OCI-LY7 (cell line): ENCODE measurements around the gene ARHGAP6. TPM values are rescaled to one million over a fixed set of nuclear protein-coding genes. Genes with fewer than 3 reads are reported as not detected.

Experiments used
- BruUV-seq: library from RNA; stranded (reverse); fragments of 400-500 nt; replicated peaks from 2 replicates; lab custom pipeline; 2021; lab: Mats Ljungman, UMichigan
- CTCF ChIA-PET: fragments of 300-600 bp; sonication (Branson Sonifier 250); formaldehyde crosslinking; loops from one replicate; lab custom pipeline; 2022; ENCODE audit warnings: antibody characterized with exemption; ENCODE audit not compliant: unreplicated experiment; lab: Charles Lee
- POLR2A ChIA-PET: fragments of 300-600 bp; sonication (Branson Sonifier 250); formaldehyde crosslinking; loops from one replicate; lab custom pipeline; 2022; ENCODE audit warnings: antibody characterized with exemption; lab: Charles Lee
- DNase-seq: peaks from one replicate; pipeline ENCODE4 v3.0.0-alpha.2; 2015; ENCODE audit warnings: low spot score
- H2AFZ ChIP-seq: fragments of 200-600 bp; sonication (generic), shearing (Covaris generic); 2 replicates; pipeline ENCODE4 v1.6.1; 2014; ENCODE audit warnings: mild to moderate bottlenecking, antibody characterized with exemption, low read length, moderate library complexity
- H3K27ac ChIP-seq: fragments of 200-600 bp; sonication (generic); 2 replicates; pipeline ENCODE4 v1.5.1; 2014; ENCODE audit warnings: mixed run types, low read depth, mild to moderate bottlenecking, moderate library complexity, low read length, inconsistent platforms; ENCODE audit not compliant: poor library complexity, severe bottlenecking
- H3K36me3 ChIP-seq: fragments of 200-600 bp; sonication (generic); 2 replicates; pipeline ENCODE4 v1.6.1; 2014; ENCODE audit warnings: mild to moderate bottlenecking, antibody characterized with exemption, low read length, moderate library complexity, mixed read lengths; ENCODE audit not compliant: insufficient read depth
- H3K4me1 ChIP-seq: fragments of 200-600 bp; sonication (generic); 2 replicates; pipeline ENCODE4 v1.5.1; 2014; ENCODE audit warnings: mild to moderate bottlenecking, low read length; ENCODE audit not compliant: insufficient read depth, poor library complexity, severe bottlenecking
- H3K4me2 ChIP-seq: fragments of 200-600 bp; sonication (generic); 2 replicates; pipeline ENCODE4 v1.6.1; 2014; ENCODE audit warnings: mild to moderate bottlenecking, low read length
- H3K4me3 ChIP-seq: fragments of 200-600 bp; sonication (generic); 2 replicates; pipeline ENCODE4 v1.5.1; 2014; ENCODE audit warnings: mild to moderate bottlenecking, low read depth, low read length; ENCODE audit not compliant: poor library complexity, severe bottlenecking
- H3K79me2 ChIP-seq: fragments of 200-600 bp; sonication (generic); 2 replicates; pipeline ENCODE4 v1.6.1; 2016; ENCODE audit warnings: low read depth, mild to moderate bottlenecking, low read length, moderate library complexity, mixed read lengths; ENCODE audit not compliant: insufficient read depth
- H3K9me2 ChIP-seq: fragments of 200-600 bp; sonication (generic); 2 replicates; pipeline ENCODE4 v1.6.1; 2016; ENCODE audit warnings: mild to moderate bottlenecking, low read length, mixed read lengths; ENCODE audit not compliant: insufficient read depth
- H3K9me3 ChIP-seq: fragments of 200-600 bp; sonication (generic); 2 replicates; pipeline ENCODE4 v1.6.1; 2014; ENCODE audit warnings: mild to moderate bottlenecking, mixed run types, low read length, mixed read lengths
- H4K20me1 ChIP-seq: fragments of 200-600 bp; sonication (generic); 2 replicates; pipeline ENCODE4 v1.6.1; 2014; ENCODE audit warnings: mild to moderate bottlenecking, antibody characterized with exemption, low read length, moderate library complexity, mixed read lengths; ENCODE audit not compliant: insufficient read depth
- EZH2phosphoT487 ChIP-seq: fragments of 200-600 bp; sonication (generic); IDR thresholded peaks from 2 replicates; pipeline ENCODE4 v1.6.1; 2018; ENCODE audit warnings: low read depth, borderline replicate concordance, mild to moderate bottlenecking, mixed run types, antibody characterized with exemption, low read length, moderate library complexity, mixed read lengths
- intact Hi-C: fragments of 100-400 bp; cut with micrococcal nuclease; formaldehyde crosslinking; loops from one replicate; pipeline ENCODE4 v1.10.0; 2022; ENCODE audit not compliant: unreplicated experiment
- total RNA-seq, 2 experiments: library from RNA; depleted of rRNA in 1 of 2; stranded (reverse); fragments of >200 nt in 1 of 2; shearing (Covaris generic) in 1 of 2; gene quantifications; 2 replicates each; pipeline ENCODE4 v1.2.3, GENCODE V29; 2014 to 2022
- TF ChIP-seq, protein P1 (sequence below): fragments of 200-600 bp; sonication (generic); conservative IDR thresholded peaks from 2 replicates; pipeline ENCODE4 v1.5.1; 2014; ENCODE audit warnings: mild to moderate bottlenecking, antibody characterized with exemption, low read length, moderate library complexity, mixed read lengths

Gene ARHGAP6
- total RNA-seq, 2 experiments from 2014 or later, result not detected

DNA sequence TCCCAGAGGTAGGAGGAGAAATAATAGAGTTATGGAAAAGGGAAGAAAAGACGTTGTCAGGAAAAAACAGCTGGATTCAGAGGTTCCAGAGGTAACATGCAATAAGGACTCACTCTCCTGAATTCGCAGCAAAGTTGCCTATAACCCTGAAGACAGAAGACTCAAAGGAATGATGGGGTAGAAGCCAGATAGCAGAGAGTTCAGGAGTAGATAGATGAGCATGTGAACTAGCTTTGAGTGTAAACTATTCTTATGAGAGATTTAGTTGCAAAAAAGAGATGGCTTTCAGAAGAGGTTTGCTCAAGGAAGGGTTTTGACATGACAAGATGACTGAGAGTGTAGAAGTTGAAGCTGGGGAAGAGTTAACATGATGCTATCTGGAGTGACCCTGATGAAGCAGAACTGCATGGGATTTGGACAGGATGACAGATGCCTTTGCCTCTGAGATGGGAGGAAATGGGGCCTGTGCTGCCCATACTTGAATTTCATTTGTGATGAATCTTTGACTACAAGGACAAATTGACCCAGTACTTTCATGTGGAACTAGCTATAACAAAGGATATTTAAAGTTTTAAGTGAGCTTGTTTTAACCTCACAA, 298.6 kb downstream of the ARHGAP6 start:
- TF ChIP-seq, protein P1, sequence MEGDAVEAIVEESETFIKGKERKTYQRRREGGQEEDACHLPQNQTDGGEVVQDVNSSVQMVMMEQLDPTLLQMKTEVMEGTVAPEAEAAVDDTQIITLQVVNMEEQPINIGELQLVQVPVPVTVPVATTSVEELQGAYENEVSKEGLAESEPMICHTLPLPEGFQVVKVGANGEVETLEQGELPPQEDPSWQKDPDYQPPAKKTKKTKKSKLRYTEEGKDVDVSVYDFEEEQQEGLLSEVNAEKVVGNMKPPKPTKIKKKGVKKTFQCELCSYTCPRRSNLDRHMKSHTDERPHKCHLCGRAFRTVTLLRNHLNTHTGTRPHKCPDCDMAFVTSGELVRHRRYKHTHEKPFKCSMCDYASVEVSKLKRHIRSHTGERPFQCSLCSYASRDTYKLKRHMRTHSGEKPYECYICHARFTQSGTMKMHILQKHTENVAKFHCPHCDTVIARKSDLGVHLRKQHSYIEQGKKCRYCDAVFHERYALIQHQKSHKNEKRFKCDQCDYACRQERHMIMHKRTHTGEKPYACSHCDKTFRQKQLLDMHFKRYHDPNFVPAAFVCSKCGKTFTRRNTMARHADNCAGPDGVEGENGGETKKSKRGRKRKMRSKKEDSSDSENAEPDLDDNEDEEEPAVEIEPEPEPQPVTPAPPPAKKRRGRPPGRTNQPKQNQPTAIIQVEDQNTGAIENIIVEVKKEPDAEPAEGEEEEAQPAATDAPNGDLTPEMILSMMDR, result no peak
- TF ChIP-seq EZH2phosphoT487, result no peak
- H3K9me2 ChIP-seq, result no peaks in the 10 kb centered on the region
- peak overlapping the region; percentile 50; the same call in 1 of the 2 replicates for H2AFZ ChIP-seq
- CTCF ChIA-PET, result interaction anchor here (1.0 kb wide), 1 partner anchor 15 kb away, joined by 5 read pairs; no protein-coding TSS in a partner anchor
- intact Hi-C loops, result loop anchor here (10.0 kb wide), 1 partner anchor 252 kb away; the partner anchor contains the start of gene HCCS
- H3K79me2 ChIP-seq, result no peaks in the 10 kb centered on the region
- BruUV-seq, result no TSS peak
- no peak overlapping the region for H3K27ac ChIP-seq
- H3K4me3 ChIP-seq, result no peak overlapping the region
- H3K4me1 ChIP-seq, result peaks cover 40% of the 10 kb centered on the region
- POLR2A ChIA-PET, result interaction anchor here (1.0 kb wide), 1 partner anchor 14 kb away, joined by 3 read pairs; no protein-coding TSS in a partner anchor
- no peaks in the 10 kb centered on the region for H4K20me1 ChIP-seq
- H3K36me3 ChIP-seq, result peaks cover 8% of the 10 kb centered on the region; the same call in 1 of the 2 replicates
- peaks cover 5% of the 10 kb centered on the region; the same call in 1 of the 2 replicates for H3K9me3 ChIP-seq
- no peak overlapping the region for H3K4me2 ChIP-seq
- no peak for DNase-seq

DNA sequence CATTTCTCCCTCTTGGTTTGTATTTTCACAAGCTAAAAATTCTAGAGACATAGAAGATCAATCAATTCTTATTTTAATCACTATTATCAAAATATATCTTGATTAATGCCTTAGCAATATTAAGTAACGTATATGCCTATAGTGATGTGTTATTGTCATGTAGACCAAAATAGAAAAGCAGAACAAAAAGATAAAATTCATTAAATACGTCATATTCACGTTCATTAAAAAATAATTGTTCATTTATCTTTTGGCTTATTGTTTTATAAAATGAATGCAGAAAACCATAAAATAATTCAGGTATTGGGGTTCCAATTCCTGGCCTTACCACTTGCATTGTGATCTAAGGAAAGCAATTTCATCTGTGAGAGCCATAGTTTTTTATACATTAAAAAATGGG, 300.3 kb downstream of the ARHGAP6 start:
- TF ChIP-seq, protein P1, result no peak
- TF ChIP-seq EZH2phosphoT487, result no peak

DNA sequence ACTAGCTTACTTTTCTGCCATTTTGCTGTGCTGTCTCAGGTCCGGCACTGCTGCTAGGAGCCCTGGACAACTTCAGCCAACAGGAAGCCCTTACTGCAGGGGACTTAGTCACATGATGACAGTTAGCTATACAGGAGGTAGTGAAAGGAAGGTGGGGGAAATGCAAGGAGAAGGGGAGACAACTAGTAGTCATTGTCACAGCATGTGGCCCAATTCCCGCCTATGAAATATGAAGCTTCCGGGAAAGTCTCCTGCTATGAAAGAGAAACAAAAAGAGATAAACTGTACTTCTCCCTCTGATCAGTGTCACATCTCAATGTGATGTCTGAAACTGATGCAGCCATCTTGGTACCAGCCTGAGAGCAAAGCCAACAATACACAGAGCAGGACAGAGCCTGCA, 300.9 kb downstream of the ARHGAP6 start:
- no TSS peak for BruUV-seq
- DNase-seq, result no peak

More for the DNA sequence above, 300.3 kb downstream of the ARHGAP6 start:
- no peaks in the 10 kb centered on the region for H4K20me1 ChIP-seq
- POLR2A ChIA-PET, result interaction anchor here (0.9 kb wide), 1 partner anchor 10 kb away, joined by 4 read pairs; no protein-coding TSS in a partner anchor
- CTCF ChIA-PET, result no interaction called here
- no peak overlapping the region for H3K4me3 ChIP-seq
- DNase-seq, result no peak
- no peak overlapping the region for H2AFZ ChIP-seq
- H3K4me1 ChIP-seq, result peaks cover 36% of the 10 kb centered on the region
- BruUV-seq, result no TSS peak
- H3K9me2 ChIP-seq, result no peaks in the 10 kb centered on the region
- H3K79me2 ChIP-seq, result no peaks in the 10 kb centered on the region
- peaks cover 5% of the 10 kb centered on the region; the same call in 1 of the 2 replicates for H3K9me3 ChIP-seq
- peaks cover 8% of the 10 kb centered on the region; the same call in 1 of the 2 replicates for H3K36me3 ChIP-seq
- H3K4me2 ChIP-seq, result no peak overlapping the region
- intact Hi-C loops, result loop anchor here (10.0 kb wide), 1 partner anchor 251 kb away; the partner anchor contains the start of gene HCCS
- no peak overlapping the region for H3K27ac ChIP-seq

More for the DNA sequence above, 300.9 kb downstream of the ARHGAP6 start:
- Histone ChIP-seq H3K36me3 (peaks cover 8% of the 10 kb centered on the region; the same call in 1 of the 2 replicates), H3K4me1 (peaks cover 36% of the 10 kb centered on the region), H4K20me1 (no peaks in the 10 kb centered on the region), H3K4me3 (no peak overlapping the region), H3K79me2 (no peaks in the 10 kb centered on the region), H3K4me2 (no peak overlapping the region), H3K9me2 (no peaks in the 10 kb centered on the region), H3K9me3 (peaks cover 5% of the 10 kb centered on the region; the same call in 1 of the 2 replicates), H2AFZ (no peak overlapping the region), H3K27ac (no peak overlapping the region)
- CTCF ChIA-PET, result no interaction called here
- POLR2A ChIA-PET, result interaction anchor here (0.9 kb wide), 1 partner anchor 10 kb away, joined by 4 read pairs; no protein-coding TSS in a partner anchor
- TF ChIP-seq EZH2phosphoT487, result no peak
- TF ChIP-seq, protein P1, result no peak
- intact Hi-C loops, result loop anchor here (5.0 to 10.0 kb wide), 2 partner anchors 250 to 392 kb away; partner anchors contain the start of genes HCCS and MSL3
